Lung (tissue), 12 donors: ENCODE data around the gene NDUFA3. TPM values are rescaled to one million over a fixed set of nuclear protein-coding genes. Genes with fewer than 3 reads are reported as not detected.

Experiments used
- ATAC-seq: fragments of 200-7000 bp; cut with Tn5 transposase; one replicate; pipeline ENCODE4 v1.9.1; 2020; ENCODE audit warnings: moderate number of reproducible peaks; ENCODE audit not compliant: insufficient read depth, low FRiP score
- DNase-seq, 3 donors: peaks; one replicate each; pipeline ENCODE4 v3.0.0-alpha.2; 2013 to 2017
- H3K27ac ChIP-seq, 2 donors: one replicate each; pipeline ENCODE4 v1.5.1; 2013; ENCODE audit warnings: mild to moderate bottlenecking in 2 of 2, moderate library complexity in 2 of 2, control low read depth in 1 of 2, inconsistent platforms in 1 of 2, low read depth in 1 of 2, low read length in 1 of 2
- H3K27me3 ChIP-seq, 3 donors: one replicate each; pipeline ENCODE4 v1.5.1; 2013; ENCODE audit warnings: low read length in 2 of 3; ENCODE audit not compliant: control insufficient read depth in 3 of 3, insufficient read depth in 3 of 3
- H3K36me3 ChIP-seq, 4 donors: one replicate each; pipeline ENCODE4 v1.5.1; 2013; ENCODE audit warnings: low read length in 4 of 4, mild to moderate bottlenecking in 1 of 4, moderate library complexity in 1 of 4; ENCODE audit not compliant: control insufficient read depth in 4 of 4, insufficient read depth in 4 of 4
- H3K4me1 ChIP-seq, 5 donors: one replicate each; pipeline ENCODE4 v1.5.1; 2013; ENCODE audit warnings: low read length in 5 of 5, mild to moderate bottlenecking in 2 of 5, moderate library complexity in 1 of 5; ENCODE audit not compliant: control insufficient read depth in 5 of 5, insufficient read depth in 5 of 5
- H3K4me3 ChIP-seq: one replicate; pipeline ENCODE4 v1.5.1; 2013; ENCODE audit warnings: mild to moderate bottlenecking, control low read depth, moderate library complexity
- H3K9ac ChIP-seq, 2 donors: one replicate each; pipeline ENCODE4 v1.5.1; 2013; ENCODE audit warnings: low read length in 2 of 2, control low read depth in 1 of 2; ENCODE audit not compliant: insufficient read depth in 1 of 2
- H3K9me3 ChIP-seq, 4 donors: one replicate each; pipeline ENCODE4 v1.5.1; 2013; ENCODE audit warnings: low read length in 3 of 4, mild to moderate bottlenecking in 1 of 4, moderate library complexity in 1 of 4; ENCODE audit not compliant: control insufficient read depth in 4 of 4, insufficient read depth in 3 of 4
- CTCF ChIP-seq: IDR thresholded peaks from 2 replicates; pipeline ENCODE4 v1.5.1; 2012; ENCODE audit warnings: mild to moderate bottlenecking; ENCODE audit errors: control extremely low read depth, extremely low read depth
- WGBS, 2 donors: extraction: QIAGEN DNeasy Blood & Tissue Kit; methylation state at CpG; one replicate each; pipeline ENCODE4 v1.1.7; 2013; 5-methylcytosine and 5-hydroxymethylcytosine counted together
- polyA plus RNA-seq, 2 donors: library from polyadenylated mRNA; stranded (reverse); fragments of 200-250 nt; gene quantifications; one replicate each; pipeline ENCODE4 v1.2.1, GENCODE V29; 2013
- total RNA-seq, 2 donors: library from RNA; depleted of rRNA in 1 of 2; stranded (reverse); fragments of >200 nt in 1 of 2; gene quantifications; one replicate each; pipeline ENCODE4 v1.2.1, GENCODE V29; 2014 to 2021
- donor health status: control.
- donor health status: control.
- donor health status: Bipolar disorder and iron deficiency.
- donor health status: healthy.
- donor health status: DM: yes; HTN: yes; CAD: no.

Gene NDUFA3
- total and polyA plus RNA-seq, 4 donors, result 12.8 to 548 (median 116) TPM

DNA sequence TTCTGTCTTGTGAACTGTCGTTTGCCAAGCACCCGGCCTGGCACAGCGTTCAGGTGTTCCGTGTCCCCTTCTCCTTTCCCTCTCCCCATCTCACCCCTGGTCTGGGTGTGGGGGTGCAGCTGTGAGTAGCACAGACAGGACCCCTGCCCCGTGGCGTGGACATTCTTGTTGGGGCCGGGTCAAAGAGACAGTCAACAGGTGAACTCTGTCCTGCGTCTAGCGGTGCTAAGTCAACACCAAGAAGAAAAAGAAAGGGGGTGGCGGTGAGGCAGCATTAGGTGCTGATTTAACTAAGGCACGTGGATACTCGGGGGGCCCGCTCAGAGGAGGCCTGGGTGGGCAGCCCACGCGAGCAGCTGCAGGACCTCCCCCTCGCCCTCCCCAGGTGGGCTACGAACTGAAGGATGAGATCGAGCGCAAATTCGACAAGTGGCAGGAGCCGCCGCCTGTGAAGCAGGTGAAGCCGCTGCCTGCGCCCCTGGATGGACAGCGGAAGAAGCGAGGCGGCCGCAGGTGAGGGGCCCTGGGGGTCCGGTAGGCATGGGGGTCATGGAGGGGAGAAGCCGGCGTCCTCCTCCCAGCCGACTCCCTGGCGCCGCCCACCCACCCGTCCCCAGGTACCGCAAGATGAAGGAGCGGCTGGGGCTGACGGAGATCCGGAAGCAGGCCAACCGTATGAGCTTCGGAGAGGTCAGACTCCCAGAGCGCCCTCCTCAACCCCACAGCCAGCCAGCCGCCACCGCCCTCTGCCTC lies 25.2 kb downstream of the NDUFA3 start:
- 93 to 94% methylated on average over 44 of the region's 44 CpGs for WGBS, 2 donors
- no peak overlapping the region for H3K27ac ChIP-seq
- DNase-seq (no peak), ATAC-seq (no peak)
- TF ChIP-seq CTCF, result no peak
- H3K4me1 ChIP-seq, result no peaks in the 10 kb centered on the region
- H3K27me3 ChIP-seq, result no peaks in the 10 kb centered on the region
- no peaks in the 10 kb centered on the region for H3K9me3 ChIP-seq
- H3K36me3 ChIP-seq, result peaks cover 13 to 80% (median 29%) of the 10 kb centered on the region in 4 donors
- no peak overlapping the region for H3K9ac ChIP-seq
- H3K4me3 ChIP-seq, result no peak overlapping the region

DNA sequence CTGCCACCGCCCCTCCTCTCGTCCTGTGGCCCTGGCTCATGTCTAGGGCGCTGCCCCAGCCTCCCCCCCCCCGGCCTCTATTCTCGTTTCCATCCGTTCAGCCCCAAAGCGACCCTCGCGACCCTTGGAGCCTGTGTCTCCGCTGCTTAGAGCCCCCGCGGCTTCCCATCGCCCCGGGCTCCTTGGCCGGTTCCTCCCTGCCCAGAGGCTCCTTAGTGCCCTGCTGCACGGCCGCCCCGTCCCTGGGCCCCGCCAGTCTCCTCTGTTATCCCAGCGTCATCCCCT lies 25.7 kb downstream of the NDUFA3 start:
- H3K9ac ChIP-seq, result no peak overlapping the region
- H3K27ac ChIP-seq, result no peak overlapping the region
- H3K27me3 ChIP-seq, result no peaks in the 10 kb centered on the region
- peaks cover 13 to 75% (median 29%) of the 10 kb centered on the region in 4 donors for H3K36me3 ChIP-seq
- DNase-seq, result no peak
- no peaks in the 10 kb centered on the region for H3K4me1 ChIP-seq
- no peak for TF ChIP-seq CTCF
- H3K4me3 ChIP-seq, result no peak overlapping the region
- no peak for ATAC-seq
- no peaks in the 10 kb centered on the region for H3K9me3 ChIP-seq
- 93 to 95% methylated on average over 20 of the region's 20 CpGs for WGBS, 2 donors

DNA sequence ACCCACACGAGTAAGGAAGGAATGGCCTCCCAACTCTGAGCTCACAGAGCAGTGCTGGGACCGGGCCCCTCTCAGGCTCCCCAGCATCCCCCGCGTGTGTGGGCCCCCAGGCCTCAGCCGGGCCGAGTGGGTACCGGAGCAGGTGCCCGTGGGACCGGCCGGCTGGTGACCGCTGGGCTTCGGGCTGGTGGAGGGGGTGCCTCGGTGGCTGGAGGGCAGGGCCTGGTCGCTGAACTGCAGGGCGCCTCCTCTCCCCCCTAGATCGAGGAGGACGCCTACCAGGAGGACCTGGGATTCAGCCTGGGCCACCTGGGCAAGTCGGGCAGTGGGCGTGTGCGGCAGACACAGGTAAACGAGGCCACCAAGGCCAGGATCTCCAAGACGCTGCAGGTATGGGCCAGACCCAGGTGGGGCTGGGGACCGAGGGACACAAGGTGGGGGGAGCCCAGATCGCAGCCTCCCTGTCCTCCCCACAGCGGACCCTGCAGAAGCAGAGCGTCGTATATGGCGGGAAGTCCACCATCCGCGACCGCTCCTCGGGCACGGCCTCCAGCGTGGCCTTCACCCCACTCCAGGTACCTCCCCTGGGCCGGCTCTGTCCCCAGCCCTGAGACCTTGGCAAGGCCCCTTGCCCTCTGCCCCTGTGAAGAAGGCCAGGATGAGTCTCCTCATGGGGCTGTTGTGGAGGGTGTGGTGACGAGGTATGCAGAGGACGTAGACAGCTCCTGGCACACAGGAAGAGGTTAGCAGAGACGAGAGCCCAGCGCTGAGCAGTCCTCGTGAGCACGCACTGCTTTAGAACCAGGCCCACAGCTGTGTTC lies 26.4 kb downstream of the NDUFA3 start:
- Histone ChIP-seq H3K4me3 (no peak overlapping the region), H3K9me3 (no peaks in the 10 kb centered on the region), H3K4me1 (no peaks in the 10 kb centered on the region), H3K36me3 (peaks cover 11 to 69% (median 29%) of the 10 kb centered on the region in 4 donors), H3K27me3 (no peaks in the 10 kb centered on the region), H3K9ac (no peak overlapping the region), H3K27ac (no peak overlapping the region)
- no peak for ATAC-seq
- WGBS, 2 donors, result 97% methylated on average over 40 to 41 of the region's 41 CpGs
- TF ChIP-seq CTCF, result no peak
- DNase-seq, result no peak
